Right cardiac atrium (tissue), 5 donors: Measurements from ENCODE around the gene UQCRQ. TPM values are rescaled to one million over a fixed set of nuclear protein-coding genes. Genes with fewer than 3 reads are reported as not detected.

Source experiments
- ATAC-seq, 2 donors: fragments of 200-7000 bp; cut with Tn5 transposase; one replicate each; pipeline versions ENCODE4 v1.8.0 to v1.9.1; 2020; ENCODE audit warnings: moderate library complexity in 2 of 2, mild to moderate bottlenecking in 1 of 2
- DNase-seq, 3 donors: peaks; one replicate each; pipeline ENCODE4 v3.0.0-alpha.2; 2020
- H3K27ac ChIP-seq: one replicate; pipeline ENCODE4 v1.5.1; 2013; ENCODE audit warnings: mild to moderate bottlenecking, low read length, control low read depth, moderate library complexity
- H3K27me3 ChIP-seq: one replicate; pipeline ENCODE4 v1.6.1; 2013; ENCODE audit not compliant: control insufficient read depth, insufficient read depth
- H3K4me1 ChIP-seq: one replicate; pipeline ENCODE4 v1.6.1; 2013; ENCODE audit warnings: low read length; ENCODE audit not compliant: control insufficient read depth, insufficient read depth
- H3K4me3 ChIP-seq: one replicate; pipeline ENCODE4 v1.5.1; 2013; ENCODE audit warnings: low read length, control low read depth
- H3K9me3 ChIP-seq: one replicate; pipeline ENCODE4 v1.6.1; 2013; ENCODE audit warnings: low read length; ENCODE audit not compliant: control insufficient read depth
- WGBS: extraction: QIAGEN DNeasy Blood & Tissue Kit; methylation state at CpG from one replicate; pipeline ENCODE4 v1.1.7; 2013; 5-methylcytosine and 5-hydroxymethylcytosine counted together
- intact Hi-C, 4 donors: fragments of 100-400 bp; cut with DNase I; formaldehyde crosslinking; loops; one replicate each; pipeline versions ENCODE4 v1.11.0 to v1.14.0; 2022 to 2023
- polyA plus RNA-seq: library from polyadenylated mRNA; stranded (reverse); fragments of 200-250 nt; gene quantifications from one replicate; pipeline ENCODE4 v1.2.3, GENCODE V29; 2013
- total RNA-seq, 4 donors: library from RNA; stranded (reverse); fragmentation: NEBNext Ultra II Directional; extraction: Animal tissue kit (Norgen Biotek cat#: 25700); gene quantifications; one replicate each; pipeline ENCODE4 v1.2.1, GENCODE V29; 2021
- donor health status: healthy with polysubstance abuse.
- donor health status: DM: no; HTN: yes; CAD: no.
- donor health status: DM: no; HTN: no; CAD: no.
- donor health status: DM: no; HTN: yes; CAD: no; lungs with severe emphysema.
- donor health status: DM: yes; HTN: yes; CAD: no.

The UQCRQ gene
- total and polyA plus RNA-seq, 5 donors = 978 to 1,317 (median 1,065) TPM

GRCh38 chr5:132825033-132825833 lies 41.2 kb upstream of the UQCRQ start:
- no peaks in the 10 kb centered on the region for H3K4me1 ChIP-seq
- H3K27me3 ChIP-seq = no peaks in the 10 kb centered on the region
- DNase-seq = peak; percentile 28 to 56 (median 53)
- no peaks in the 10 kb centered on the region for H3K9me3 ChIP-seq
- intact Hi-C loops = loop anchor here in 2 of 4 donors (10.0 kb wide), 2 partner anchors 300 to 440 kb away; no protein-coding TSS in a partner anchor
- no peak for ATAC-seq
- no peak overlapping the region for H3K27ac ChIP-seq
- H3K4me3 ChIP-seq = peak overlapping the region; percentile 42
- 42% methylated on average over 71 of the region's 71 CpGs for WGBS

GRCh38 chr5:132825834-132826391 lies 40.5 kb upstream of the UQCRQ start:
- peak overlapping the region; percentile 42 for H3K4me3 ChIP-seq
- H3K27ac ChIP-seq = no peak overlapping the region
- 47% methylated on average over 43 of the region's 43 CpGs for WGBS
- DNase-seq (peak in 2 of 3 donors; percentile 54 to 56), ATAC-seq (no peak)
- H3K4me1 ChIP-seq = no peaks in the 10 kb centered on the region
- H3K27me3 ChIP-seq = no peaks in the 10 kb centered on the region
- H3K9me3 ChIP-seq = no peaks in the 10 kb centered on the region
- intact Hi-C loops = loop anchor here in 2 of 4 donors (10.0 kb wide), 2 partner anchors 301 to 441 kb away; no protein-coding TSS in a partner anchor

DNA sequence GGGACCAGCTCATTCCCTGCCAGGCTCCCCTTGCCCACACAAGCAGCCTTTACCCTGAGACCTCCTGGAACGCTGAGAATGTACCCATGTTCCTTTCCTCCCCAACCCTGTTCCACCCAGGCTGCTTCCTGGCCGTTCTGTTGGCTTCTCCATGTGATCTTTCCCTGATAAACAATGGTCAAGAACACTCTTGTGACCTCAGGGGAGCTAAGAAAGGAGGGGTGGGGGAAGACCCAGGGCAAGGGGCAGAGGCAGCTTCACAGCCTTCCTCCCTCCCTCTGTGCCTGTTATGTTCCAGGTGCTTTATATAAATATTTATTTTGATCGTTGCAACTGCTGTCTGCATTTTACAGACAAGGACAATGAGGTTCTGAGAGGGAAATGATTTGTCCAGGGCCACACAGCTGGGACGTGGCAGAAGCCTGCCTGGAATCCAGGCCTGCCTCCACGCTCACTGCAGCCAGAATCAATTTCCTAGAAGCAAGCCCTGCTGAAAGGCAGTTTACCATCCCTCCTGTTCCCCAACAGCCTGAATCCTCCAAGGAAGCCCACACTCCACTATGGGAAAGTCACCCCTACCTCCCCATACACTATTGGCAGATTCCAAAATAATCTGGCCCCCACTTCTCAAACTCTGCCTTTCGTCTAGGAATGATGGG lies 39.9 kb upstream of the UQCRQ start:
- Histone ChIP-seq H3K27me3 (no peaks in the 10 kb centered on the region), H3K4me3 (no peak overlapping the region), H3K27ac (no peak overlapping the region), H3K9me3 (no peaks in the 10 kb centered on the region), H3K4me1 (no peaks in the 10 kb centered on the region)
- DNase-seq (no peak), ATAC-seq (no peak)
- 72% methylated on average over 6 of the region's 6 CpGs for WGBS
- intact Hi-C loops = loop anchor here in 2 of 4 donors (10.0 kb wide), 2 partner anchors 302 to 442 kb away; no protein-coding TSS in a partner anchor

DNA sequence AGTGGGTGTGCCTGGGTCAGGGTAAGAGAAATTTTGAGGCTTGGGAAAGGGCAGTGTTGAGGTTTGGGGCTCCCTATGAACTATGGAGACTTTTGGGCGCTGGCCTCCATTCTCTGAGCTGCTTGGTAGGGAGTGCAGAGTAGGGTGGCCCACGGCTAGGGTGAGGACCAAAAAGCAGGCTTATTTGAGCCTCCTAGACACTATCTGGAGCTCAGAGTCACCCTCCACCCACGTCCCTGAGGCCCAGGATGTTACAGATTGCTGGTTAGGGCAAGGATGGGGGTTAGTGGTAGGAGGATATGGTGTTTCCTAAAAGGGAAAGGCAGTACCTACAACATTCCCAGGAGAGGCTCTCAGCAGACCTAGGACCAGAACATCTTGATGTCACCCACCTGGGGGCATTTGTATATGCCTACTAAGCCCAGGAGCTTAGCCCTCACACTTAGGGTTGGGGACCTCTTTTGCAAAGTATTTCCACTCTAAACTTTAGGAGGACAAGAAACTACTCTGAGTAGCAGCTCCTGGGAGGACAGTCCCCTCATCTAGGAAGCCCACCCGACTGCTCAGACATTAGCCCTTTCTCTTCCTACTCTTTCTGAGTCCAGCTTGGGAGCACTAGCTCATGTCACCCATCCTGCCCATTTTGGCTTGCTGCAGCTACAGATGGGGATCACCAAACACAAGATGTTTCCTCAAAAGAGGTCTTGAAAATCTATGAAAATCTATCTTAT lies 38.3 kb upstream of the UQCRQ start:
- intact Hi-C loops = loop anchor here in 2 of 4 donors (10.0 kb wide), 2 partner anchors 303 to 443 kb away; no protein-coding TSS in a partner anchor
- 96% methylated on average over 4 of the region's 4 CpGs for WGBS
- H3K4me3 ChIP-seq = no peak overlapping the region
- H3K9me3 ChIP-seq = no peaks in the 10 kb centered on the region
- DNase-seq = no peak
- no peaks in the 10 kb centered on the region for H3K4me1 ChIP-seq
- no peaks in the 10 kb centered on the region for H3K27me3 ChIP-seq
- no peak for ATAC-seq
- no peak overlapping the region for H3K27ac ChIP-seq

DNA sequence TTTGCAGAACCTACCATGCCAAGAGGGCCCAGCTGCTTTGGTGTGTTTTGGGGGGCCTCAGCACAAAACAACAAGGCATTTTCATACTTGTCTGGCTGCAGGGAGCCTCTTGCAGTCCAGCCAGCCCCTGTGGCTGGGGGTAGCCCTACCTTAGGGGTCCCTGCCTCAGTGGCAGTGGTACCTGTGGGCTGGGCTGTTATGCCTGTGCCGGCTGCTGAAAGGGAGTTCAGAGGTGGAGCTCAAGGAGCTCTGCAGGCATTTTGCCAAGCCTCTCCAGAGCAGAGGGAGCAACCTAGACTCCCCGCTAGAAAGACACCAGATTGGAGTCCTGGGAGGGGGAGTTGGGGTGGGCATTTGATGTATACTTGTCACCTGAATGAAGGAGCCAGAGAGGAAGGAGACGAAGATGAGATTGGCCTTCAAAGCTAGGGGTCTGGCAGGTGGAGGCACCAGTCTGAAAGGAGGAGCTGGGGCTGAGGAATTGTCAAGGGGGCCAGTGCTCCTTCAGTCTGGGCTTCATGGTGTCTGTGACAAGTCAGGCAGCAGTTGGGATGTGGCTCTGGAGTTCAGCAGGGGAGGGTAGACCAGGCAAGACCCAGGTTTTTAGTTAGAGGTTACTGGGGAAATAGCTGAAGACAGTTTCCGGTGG lies 37.5 kb upstream of the UQCRQ start:
- Histone ChIP-seq H3K27me3 (no peaks in the 10 kb centered on the region), H3K27ac (no peak overlapping the region), H3K4me1 (no peaks in the 10 kb centered on the region), H3K4me3 (no peak overlapping the region), H3K9me3 (no peaks in the 10 kb centered on the region)
- 72% methylated on average over 4 of the region's 4 CpGs for WGBS
- DNase-seq (no peak), ATAC-seq (no peak)
- intact Hi-C loops = loop anchor here in 2 of 4 donors (10.0 kb wide), 2 partner anchors 304 to 444 kb away; no protein-coding TSS in a partner anchor

- peak; percentile 89 to 90 for ATAC-seq
- peak overlapping the region; percentile 5 for H3K27ac ChIP-seq
- DNase-seq = peak; percentile 81 to 92 (median 91)
- H3K27me3 ChIP-seq = no peaks in the 10 kb centered on the region
- H3K4me1 ChIP-seq = no peaks in the 10 kb centered on the region
- 3% methylated on average over 75 of the region's 75 CpGs for WGBS
- intact Hi-C loops = loop anchor here in 2 of 4 donors (5.0 to 10.0 kb wide), 3 partner anchors 52 to 445 kb away; no protein-coding TSS in a partner anchor
- H3K4me3 ChIP-seq = peak overlapping the region; percentile 49
- no peaks in the 10 kb centered on the region for H3K9me3 ChIP-seq
These were observed 36.6 kb upstream of the UQCRQ start for GRCh38 chr5:132829742-132830435.

DNA sequence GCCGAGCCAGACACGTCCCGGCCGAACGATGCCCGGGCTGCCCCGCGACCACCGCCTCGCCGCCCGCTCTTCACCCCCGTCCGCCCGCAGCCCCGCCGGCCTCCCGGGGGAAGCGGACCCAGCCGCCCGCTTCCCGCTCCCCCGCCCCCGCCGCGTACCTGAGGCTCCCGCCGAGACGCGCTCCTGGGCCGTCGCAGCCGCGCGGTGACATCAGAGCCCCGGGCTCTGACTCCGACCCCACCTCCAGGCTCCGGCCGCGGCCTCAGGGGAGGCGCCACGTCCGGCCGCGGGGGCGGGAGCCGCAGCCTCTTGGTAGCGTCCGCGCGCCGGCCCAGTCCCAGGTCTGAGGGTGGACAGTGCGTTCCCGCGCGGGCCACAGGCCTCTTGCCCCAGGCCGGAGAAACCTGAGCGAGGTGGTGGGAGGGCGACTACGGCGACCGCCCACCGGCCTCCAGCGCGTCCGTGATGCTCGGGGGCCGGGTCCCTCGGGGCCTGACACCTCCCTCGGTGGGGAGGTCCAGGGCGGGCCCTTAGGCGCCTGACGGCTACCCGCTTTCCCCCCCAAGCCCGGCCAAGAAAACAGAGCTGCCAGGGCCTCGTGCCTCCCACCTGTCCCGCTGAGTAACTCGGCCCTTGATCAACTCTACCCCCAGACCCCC lies 35.9 kb upstream of the UQCRQ start, which contains the start of gene SHROOM1:
SHROOM1 (minus strand) TSS at position 212 of the 659 bp plus-strand sequence. CDS start 4,507 bp downstream, outside the sequence.
- no peaks in the 10 kb centered on the region for H3K27me3 ChIP-seq
- H3K9me3 ChIP-seq = no peaks in the 10 kb centered on the region
- DNase-seq (peak; percentile 74 to 88 (median 85)), ATAC-seq (peak; percentile 78 to 81)
- H3K4me3 ChIP-seq = peak within 1 kb of the TSS; percentile 49
- H3K27ac ChIP-seq = peak within 1 kb of the TSS; percentile 5
- WGBS = 6% methylated on average over 78 of the region's 78 CpGs
- H3K4me1 ChIP-seq = no peaks in the 10 kb centered on the region
- intact Hi-C loops = loop anchor here in 1 of 4 donors (5.0 kb wide), 1 partner anchor 52 kb away; no protein-coding TSS in a partner anchor

DNA sequence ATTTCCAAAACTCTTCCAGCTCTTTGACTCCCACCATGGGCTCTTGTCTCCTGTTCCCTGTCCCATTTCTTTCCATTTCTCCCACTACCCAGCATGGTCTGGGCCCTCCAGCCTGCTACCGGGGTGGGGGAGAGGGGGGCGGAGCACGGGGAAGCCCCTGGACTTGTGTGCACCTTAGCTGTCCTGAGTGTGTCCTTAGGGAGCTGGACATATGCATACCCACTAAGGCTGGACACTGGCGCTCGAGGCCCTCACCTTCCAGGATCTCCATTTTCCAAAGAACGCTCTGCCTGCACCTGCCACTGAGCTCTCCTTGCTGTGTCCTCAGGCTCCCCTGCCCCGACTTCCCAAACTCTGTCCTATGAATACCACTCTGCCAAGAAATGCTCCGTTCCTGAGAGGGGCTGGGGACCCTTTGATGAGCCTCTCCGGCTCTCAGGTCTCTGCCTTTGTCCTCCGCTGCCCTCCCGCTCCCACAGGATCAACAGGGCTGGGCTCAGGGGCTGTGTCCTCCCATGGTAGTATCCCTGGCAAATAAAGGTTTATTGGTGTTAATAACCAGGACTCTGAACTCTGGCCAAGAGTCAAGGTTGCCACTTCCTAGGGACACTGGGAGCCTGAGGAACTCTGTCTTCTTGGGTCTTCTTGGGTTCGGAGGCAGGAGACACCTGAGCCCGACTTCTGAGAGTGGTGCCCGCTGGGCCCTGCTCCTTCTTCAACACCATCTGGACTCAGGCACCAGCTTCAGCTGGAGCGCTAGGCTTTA lies 35.2 kb upstream of the UQCRQ start:
- Histone ChIP-seq H3K27ac (no peak overlapping the region), H3K4me1 (no peaks in the 10 kb centered on the region), H3K4me3 (peak overlapping the region; percentile 49), H3K27me3 (no peaks in the 10 kb centered on the region), H3K9me3 (no peaks in the 10 kb centered on the region)
- WGBS = 82% methylated on average over 15 of the region's 15 CpGs
- intact Hi-C loops = loop anchor here in 1 of 4 donors (5.0 kb wide), 1 partner anchor 51 kb away; no protein-coding TSS in a partner anchor
- no peak for DNase-seq
- ATAC-seq = no peak

- H3K4me1 ChIP-seq = no peaks in the 10 kb centered on the region
- no peak overlapping the region for H3K27ac ChIP-seq
- WGBS = 88% methylated on average over 5 of the region's 5 CpGs
- H3K27me3 ChIP-seq = no peaks in the 10 kb centered on the region
- DNase-seq (no peak), ATAC-seq (no peak)
- intact Hi-C loops = loop anchor here in 1 of 4 donors (5.0 kb wide), 1 partner anchor 50 kb away; no protein-coding TSS in a partner anchor
- H3K4me3 ChIP-seq = no peak overlapping the region
- no peaks in the 10 kb centered on the region for H3K9me3 ChIP-seq
These were observed 33.8 kb upstream of the UQCRQ start for GRCh38 chr5:132832612-132833011.
